GM19438 (cell line): ENCODE data around the gene PSMA5.

Experiments
- ATAC-seq: cut with Tn5 transposase; IDR thresholded peaks from one replicate; pipeline ENCODE4 v1.9.1; 2021; ENCODE audit warnings: low read depth; ENCODE audit not compliant: unreplicated experiment

Gene PSMA5

DNA sequence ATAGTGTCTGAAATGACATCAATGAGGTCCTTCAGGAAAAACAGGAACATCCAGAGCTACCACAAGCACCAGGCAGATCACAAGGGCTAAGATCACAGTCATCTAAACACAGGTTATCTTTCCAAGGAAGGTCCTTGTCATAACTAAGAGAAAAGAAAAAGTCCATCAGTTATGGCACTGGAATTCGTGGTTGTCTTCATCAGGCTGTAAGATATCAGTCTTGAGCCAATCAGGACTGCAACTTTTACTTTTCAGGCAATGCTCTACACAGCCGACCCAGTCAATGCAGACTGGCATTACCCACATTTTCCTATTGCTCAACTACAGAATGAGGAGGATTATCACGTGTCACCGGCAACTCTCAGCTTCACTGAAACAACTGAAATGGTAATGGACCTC is 54.9 kb downstream of the PSMA5 start:
- no peak for ATAC-seq

DNA sequence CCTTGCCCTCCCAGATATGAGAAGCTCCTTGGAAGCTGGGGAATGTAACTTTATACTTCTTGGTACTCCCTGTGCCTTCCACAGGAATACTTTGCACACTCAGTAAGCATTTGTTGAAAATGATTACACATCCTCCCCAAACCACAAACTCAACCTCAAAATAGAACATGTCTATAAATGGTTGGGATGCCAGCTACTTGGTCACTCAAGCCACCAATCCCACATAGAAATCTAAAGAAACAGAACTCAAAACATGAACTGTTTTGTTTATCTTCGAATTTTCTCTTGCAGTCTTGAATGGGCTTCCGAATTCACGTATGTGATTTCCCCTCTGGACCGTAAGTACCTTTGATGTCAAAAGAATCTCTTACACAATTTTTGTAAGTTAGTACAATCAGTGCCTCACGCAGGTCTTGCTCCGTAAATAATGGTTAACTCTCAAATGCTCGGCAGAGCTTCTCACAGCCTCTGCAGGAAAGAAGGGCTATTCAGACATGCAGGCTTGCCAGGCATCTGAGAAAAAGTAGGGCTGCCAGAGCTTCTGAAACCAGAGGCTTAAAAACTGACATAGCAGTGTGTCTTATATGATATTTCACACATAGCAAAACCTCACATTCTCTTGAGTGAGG is 55.4 kb downstream of the PSMA5 start:
- ATAC-seq, result no peak

DNA sequence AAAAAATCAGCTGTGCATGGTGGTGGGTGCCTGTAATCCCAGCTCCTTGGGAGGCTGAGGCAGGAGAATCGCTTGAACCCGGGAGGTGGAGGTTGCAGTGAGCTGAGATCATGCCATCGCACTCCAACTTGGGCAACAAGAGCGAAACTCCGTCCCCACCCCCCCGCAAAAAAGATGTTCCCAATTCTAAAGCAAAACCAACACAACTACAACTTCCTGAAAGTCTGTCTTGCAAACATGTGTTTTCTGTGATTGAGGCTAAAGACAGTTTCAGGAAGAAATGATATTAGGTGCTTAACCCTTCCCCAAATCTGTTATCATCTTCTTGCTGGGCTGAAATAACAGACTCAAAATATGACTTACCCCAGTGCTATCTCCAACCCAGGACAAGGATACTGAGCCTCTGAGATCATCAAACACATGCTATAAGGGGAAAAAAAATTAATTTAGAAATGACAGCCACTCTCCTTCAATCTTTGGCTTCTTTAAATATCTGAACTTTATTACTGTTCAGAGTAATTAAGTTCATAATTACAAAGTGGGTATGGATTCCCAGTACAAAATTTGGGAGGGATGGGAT is 57.0 kb downstream of the PSMA5 start:
- ATAC-seq, result no peak

DNA sequence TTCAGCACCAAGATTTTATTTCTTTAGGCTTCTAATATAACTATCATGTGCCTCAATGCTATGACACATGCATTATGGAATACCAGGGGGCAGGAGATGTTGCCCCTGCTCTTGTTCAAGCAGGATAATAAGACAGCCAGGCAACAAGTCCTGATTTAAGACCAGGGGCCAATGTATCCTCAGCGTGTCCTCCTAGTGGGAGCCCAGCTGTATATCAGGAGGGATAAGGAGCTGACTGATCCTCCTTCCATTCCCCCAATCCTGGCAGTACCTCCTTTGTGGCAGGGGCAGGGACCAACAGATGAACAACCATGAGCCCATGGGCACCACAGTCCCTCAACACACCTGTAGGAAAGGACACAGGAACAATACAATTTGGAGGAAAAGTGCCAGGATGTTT is 57.8 kb downstream of the PSMA5 start:
- ATAC-seq, result no peak

DNA sequence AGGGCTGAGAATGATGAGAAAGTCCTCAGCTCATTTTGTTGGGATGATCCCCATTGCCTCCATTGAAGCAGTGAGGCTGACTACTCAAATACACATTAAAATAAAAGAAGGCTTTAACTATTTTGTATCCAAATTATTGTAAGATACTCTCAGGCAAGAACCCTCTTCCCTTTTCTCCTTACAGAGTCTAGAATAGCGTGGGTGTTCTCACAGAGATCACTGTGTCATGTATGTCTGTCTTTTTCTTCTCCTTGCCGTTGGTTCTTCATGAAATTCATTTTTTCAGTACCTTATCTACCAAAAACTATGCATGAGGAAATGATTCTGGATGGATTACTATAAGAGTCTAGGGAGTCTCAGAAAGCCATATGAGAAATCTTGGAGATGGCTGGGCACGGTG is 58.6 kb downstream of the PSMA5 start:
- no peak for ATAC-seq

DNA sequence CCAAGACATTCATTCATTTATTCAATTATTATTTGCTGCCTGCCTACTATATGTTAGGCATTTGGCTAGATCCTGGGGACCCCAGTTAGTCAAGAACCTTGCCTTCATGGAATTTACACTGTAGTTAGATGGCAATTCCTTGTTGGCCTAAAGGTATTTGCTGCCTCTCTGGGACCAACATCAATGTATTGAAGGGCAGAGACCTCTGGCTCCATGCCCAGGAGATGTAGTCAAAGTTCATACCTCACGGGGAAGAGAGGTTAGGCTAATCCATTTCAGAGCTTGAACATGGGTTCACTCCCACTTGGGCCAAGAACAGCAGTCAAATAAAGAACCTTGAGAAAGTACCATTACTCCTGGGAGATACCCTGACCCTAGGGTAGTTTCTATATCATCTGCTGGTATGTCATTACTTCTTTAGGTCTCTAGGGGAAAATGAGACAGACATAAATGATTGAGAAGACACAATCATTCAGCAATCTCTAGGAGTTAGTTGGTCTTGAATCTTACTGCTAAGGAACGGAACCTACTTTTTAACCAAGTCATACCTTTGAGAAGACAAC is 60.5 kb downstream of the PSMA5 start:
- no peak for ATAC-seq

DNA sequence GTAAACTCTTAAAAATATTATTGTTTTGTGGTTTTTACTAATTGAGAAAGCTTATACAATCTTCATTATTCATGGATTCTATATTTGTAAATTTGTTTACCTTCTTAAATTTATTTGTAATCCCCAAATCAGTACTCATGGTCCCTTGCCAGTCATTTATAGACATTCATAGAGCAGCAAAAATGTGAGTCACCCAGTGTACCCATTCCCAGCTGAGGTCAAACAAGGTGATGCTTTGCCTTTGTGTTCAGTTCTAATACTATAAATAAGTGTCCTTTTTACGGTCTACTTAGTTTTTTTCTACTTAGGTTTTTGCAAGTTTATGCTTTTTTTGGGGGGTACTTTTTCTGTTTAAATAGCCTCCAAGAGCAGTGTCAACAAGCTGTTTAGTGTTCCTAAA is 64.6 kb downstream of the PSMA5 start:
- ATAC-seq, result no peak

DNA sequence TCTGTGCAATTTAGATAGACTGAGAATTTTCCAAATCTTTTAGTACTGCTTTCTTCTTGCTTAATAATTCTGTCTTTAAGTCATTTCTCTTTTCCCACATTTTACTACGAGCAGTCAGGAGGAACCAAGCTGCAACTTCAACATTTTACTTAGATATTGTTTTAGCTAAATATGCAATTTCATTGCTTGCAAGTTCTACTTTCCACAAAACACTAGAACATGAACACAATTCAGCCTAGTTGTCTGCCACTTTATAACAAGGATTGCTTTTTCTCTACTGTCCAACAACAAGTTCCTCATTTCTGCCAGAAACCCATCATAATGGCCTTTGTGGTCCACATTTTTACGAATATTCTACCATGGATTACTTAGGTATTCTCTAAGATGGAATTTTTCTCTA is 65.2 kb downstream of the PSMA5 start:
- no peak for ATAC-seq

DNA sequence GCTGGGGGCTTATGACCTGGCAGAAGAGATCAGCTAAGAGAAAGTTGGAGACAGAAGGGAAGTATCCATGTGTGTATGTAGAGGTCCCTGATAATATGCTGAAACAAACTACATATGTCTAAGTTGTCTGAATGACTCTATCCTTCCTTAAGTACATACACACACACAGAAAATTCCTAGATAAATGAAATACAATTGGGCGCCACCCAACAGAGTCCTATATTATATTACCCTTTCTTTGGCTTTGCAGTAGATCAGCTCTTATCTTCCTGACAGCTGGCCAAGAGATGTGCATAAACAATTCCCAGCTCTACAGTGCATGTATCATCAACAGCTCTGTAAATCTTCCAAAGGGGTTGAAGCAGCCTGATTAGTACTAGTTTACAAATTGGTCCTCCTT is 68.6 kb downstream of the PSMA5 start:
- ATAC-seq, result no peak

DNA sequence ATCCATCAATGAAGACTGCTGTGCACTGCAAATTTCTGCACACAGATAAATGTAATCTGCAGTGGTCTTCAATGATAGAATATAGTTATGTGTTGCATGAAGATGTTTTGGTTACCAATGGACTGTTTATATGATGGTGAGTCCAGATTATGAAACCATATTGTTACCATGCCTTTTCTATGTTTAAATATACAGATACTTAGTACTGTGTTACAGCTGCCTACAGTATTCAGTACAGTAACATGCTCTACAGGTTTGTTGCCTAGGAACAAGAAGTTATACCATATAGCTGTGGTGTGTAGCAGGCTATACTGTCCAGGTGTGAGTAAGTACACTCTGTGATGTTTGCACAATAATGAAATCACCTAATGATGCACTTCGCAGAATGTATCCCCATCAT is 69.3 kb downstream of the PSMA5 start:
- no peak for ATAC-seq

DNA sequence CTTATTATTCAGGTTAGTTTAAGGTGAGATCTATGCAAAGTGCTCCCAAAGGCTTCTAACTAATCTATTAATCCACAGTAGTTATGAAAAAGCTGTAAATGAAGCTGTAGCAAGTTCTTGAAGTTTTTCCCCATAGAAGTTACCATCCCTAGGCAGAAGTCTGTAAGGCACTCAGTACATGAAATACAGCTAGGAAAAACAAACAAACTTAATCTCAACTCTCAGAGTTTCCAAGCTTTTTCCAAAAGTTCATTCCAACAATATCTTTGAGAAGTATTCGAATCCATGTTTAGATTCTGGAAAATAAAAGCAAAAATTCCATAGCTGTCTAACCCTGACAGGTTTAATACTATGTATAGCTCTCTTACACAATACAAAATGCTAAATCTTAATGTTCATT is 69.7 kb downstream of the PSMA5 start:
- ATAC-seq, result no peak

DNA sequence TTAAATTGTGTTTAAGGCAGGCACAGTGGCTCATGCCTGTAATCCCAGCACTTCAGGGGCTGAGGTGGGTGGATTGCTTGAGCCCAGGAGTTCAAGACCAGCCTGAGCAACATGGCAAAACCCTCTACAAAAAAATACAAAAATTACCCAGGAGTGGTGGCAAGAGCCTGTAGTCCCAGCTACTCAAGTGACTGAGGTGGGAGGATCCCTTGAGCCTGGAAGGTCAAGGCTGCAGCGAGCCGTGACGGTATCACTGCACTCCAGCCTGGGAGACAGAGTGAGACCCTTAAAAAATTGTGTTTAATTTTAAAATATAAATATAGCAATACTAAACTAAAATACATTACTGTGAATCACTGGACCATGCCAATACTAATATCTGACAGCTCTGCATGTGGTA is 71.3 kb downstream of the PSMA5 start:
- no peak for ATAC-seq

DNA sequence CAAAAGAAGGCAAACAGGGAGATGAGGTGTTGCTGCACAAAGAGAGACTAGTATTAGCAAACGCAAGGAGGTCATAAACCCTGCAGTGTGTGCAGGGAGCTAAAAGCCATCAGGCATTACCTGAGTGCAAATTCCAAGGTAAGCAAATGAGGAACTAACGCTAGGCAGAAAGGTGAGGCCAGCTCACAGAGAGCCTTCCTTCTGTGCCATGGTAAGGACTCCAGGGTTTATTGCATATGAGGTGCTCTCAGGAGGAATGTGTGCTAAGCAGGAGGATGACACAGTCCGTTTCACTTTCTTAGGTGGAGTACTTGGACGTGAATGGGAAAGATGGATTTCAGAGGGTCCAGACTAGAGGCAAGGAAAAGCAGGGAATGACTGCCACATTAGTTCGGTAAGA is 74.8 kb downstream of the PSMA5 start:
- ATAC-seq, result no peak

DNA sequence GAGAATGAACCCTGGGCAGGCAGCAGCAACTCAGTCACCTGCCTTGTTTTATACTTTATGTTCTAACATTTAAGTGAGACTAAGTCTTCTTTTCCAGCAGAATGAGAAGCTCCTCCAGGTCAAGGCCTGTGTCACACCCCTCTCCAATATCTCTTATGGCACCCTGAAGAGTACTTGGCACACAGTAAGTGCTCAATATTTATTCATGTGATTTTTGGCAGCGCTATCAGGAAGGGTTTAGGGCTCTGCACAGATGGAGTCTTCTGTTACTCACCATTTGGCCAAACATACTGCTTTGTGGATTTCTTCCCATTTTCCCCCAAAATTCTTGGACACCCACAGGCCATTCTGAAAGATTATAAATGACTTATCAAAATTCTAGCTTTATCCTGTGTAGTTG is 75.6 kb downstream of the PSMA5 start:
- ATAC-seq, result no peak

DNA sequence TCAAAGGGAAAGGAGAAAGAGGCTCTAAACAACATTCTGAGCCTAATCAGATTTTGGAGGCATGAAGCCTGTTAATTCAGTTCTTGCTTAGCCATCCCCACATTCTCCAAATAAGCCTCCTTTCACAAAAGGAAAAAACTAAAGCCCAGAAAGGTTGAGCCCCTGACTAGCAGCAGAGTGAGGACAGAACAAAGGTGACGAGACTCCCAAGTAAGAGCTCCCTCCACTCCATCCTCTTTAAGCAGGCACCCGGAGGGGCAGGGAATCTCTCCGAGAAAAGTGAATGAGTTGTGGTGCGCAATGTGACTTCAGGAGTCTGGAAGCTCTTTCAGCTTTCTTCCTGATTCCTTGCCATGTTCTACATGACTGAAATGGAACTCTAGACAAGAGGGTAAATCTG is 76.1 kb downstream of the PSMA5 start:
- ATAC-seq, result no peak
